HEK293 (cell line): ENCODE measurements around the gene PRSS23.

Experiments
- ATF2 ChIP-seq: fragments of 450-650 bp; formaldehyde crosslinking; IDR thresholded peaks from 2 replicates; pipeline ENCODE4 v1.5.1; 2016; ENCODE audit warnings: missing biosample characterization, missing genetic modification characterization, low read depth
- FEZF1 ChIP-seq: fragments of 450-650 bp; formaldehyde crosslinking; IDR thresholded peaks from 2 replicates; pipeline ENCODE4 v1.5.1; 2016; ENCODE audit warnings: missing biosample characterization, missing genetic modification characterization
- GLI2 ChIP-seq: fragments of 450-650 bp; formaldehyde crosslinking; IDR thresholded peaks from 2 replicates; pipeline ENCODE4; 2017; ENCODE audit warnings: missing biosample characterization, missing genetic modification characterization, low read depth, borderline replicate concordance
- GLIS1 ChIP-seq: fragments of 450-650 bp; formaldehyde crosslinking; IDR thresholded peaks from 2 replicates; pipeline ENCODE4 v1.5.1; 2016; ENCODE audit warnings: missing biosample characterization, missing genetic modification characterization
- HOXD13 ChIP-seq: sonication (generic); formaldehyde crosslinking; IDR thresholded peaks from 2 replicates; pipeline ENCODE4 v1.8.0; 2022; ENCODE audit warnings: missing genetic modification reagents, borderline replicate concordance
- KLF10 ChIP-seq: fragments of 450-650 bp; IDR thresholded peaks from 2 replicates; pipeline ENCODE4 v1.5.1; 2018; ENCODE audit warnings: missing biosample characterization, mild to moderate bottlenecking, missing genetic modification characterization
- KLF8 ChIP-seq: fragments of 450-650 bp; formaldehyde crosslinking; IDR thresholded peaks from 2 replicates; pipeline ENCODE4 v1.5.1; 2016; ENCODE audit warnings: missing biosample characterization, missing genetic modification characterization
- MEIS1 ChIP-seq: sonication (generic); formaldehyde crosslinking; IDR thresholded peaks from 2 replicates; pipeline ENCODE4 v1.8.1; 2022; ENCODE audit warnings: missing genetic modification reagents, mild to moderate bottlenecking, borderline replicate concordance
- MYNN ChIP-seq: fragments of 450-650 bp; formaldehyde crosslinking; IDR thresholded peaks from 2 replicates; pipeline ENCODE4 v1.5.1; 2016; ENCODE audit warnings: missing biosample characterization, missing genetic modification characterization, borderline replicate concordance
- PATZ1 ChIP-seq: fragments of 450-650 bp; formaldehyde crosslinking; IDR thresholded peaks from 2 replicates; pipeline ENCODE4 v1.5.1; 2016; ENCODE audit warnings: missing biosample characterization, missing genetic modification characterization
- PBX3 ChIP-seq: sonication (generic); formaldehyde crosslinking; IDR thresholded peaks from 2 replicates; pipeline ENCODE4 v1.8.1; 2022; ENCODE audit warnings: mild to moderate bottlenecking, moderate library complexity, missing genetic modification reagents
- SP7 ChIP-seq: fragments of 450-650 bp; formaldehyde crosslinking; IDR thresholded peaks from 2 replicates; pipeline ENCODE4 v1.5.1; 2016; ENCODE audit warnings: missing biosample characterization, missing genetic modification characterization
- ZBTB1 ChIP-seq: fragments of 450-650 bp; formaldehyde crosslinking; IDR thresholded peaks from 2 replicates; pipeline ENCODE4 v1.5.1; 2016; ENCODE audit warnings: missing biosample characterization, missing genetic modification characterization
- ZBTB20 ChIP-seq: fragments of 450-650 bp; formaldehyde crosslinking; IDR thresholded peaks from 2 replicates; pipeline ENCODE4 v1.5.1; 2016; ENCODE audit warnings: missing biosample characterization, missing genetic modification characterization
- ZBTB21 ChIP-seq: fragments of 450-650 bp; formaldehyde crosslinking; IDR thresholded peaks from 2 replicates; pipeline ENCODE4 v1.5.1; 2017; ENCODE audit warnings: missing biosample characterization, missing genetic modification characterization
- ZBTB8A ChIP-seq: fragments of 450-650 bp; formaldehyde crosslinking; IDR thresholded peaks from 2 replicates; pipeline ENCODE4 v1.5.1; 2016; ENCODE audit warnings: missing biosample characterization, missing genetic modification characterization
- ZFP69B ChIP-seq: fragments of 450-650 bp; formaldehyde crosslinking; IDR thresholded peaks from 2 replicates; pipeline ENCODE4 v1.5.1; 2016; ENCODE audit warnings: missing biosample characterization, missing genetic modification characterization
- ZNF114 ChIP-seq: fragments of 450-650 bp; formaldehyde crosslinking; IDR thresholded peaks from 2 replicates; pipeline ENCODE4 v1.5.0; 2017; ENCODE audit warnings: missing biosample characterization, missing genetic modification characterization
- ZNF23 ChIP-seq: fragments of 450-650 bp; formaldehyde crosslinking; IDR thresholded peaks from 2 replicates; pipeline ENCODE4 v1.5.1; 2016; ENCODE audit warnings: missing biosample characterization, missing genetic modification characterization, borderline replicate concordance
- ZNF26 ChIP-seq: fragments of 450-650 bp; formaldehyde crosslinking; IDR thresholded peaks from 2 replicates; pipeline ENCODE4 v1.5.1; 2016; ENCODE audit warnings: missing biosample characterization, missing genetic modification characterization
- ZNF335 ChIP-seq: fragments of 450-650 bp; formaldehyde crosslinking; conservative IDR thresholded peaks from 2 replicates; pipeline ENCODE4 v1.5.1; 2016; ENCODE audit warnings: missing biosample characterization, missing genetic modification characterization
- ZNF366 ChIP-seq: fragments of 450-650 bp; formaldehyde crosslinking; conservative IDR thresholded peaks from 2 replicates; pipeline ENCODE4 v1.5.1; 2016; ENCODE audit warnings: missing biosample characterization, missing genetic modification characterization
- ZNF580 ChIP-seq: fragments of 450-650 bp; formaldehyde crosslinking; IDR thresholded peaks from 2 replicates; pipeline ENCODE4 v1.5.1; 2016; ENCODE audit warnings: missing biosample characterization, missing genetic modification characterization
- ZNF596 ChIP-seq: fragments of 450-650 bp; IDR thresholded peaks from 2 replicates; pipeline ENCODE4 v1.5.0; 2018; ENCODE audit warnings: missing biosample characterization, mild to moderate bottlenecking, missing genetic modification characterization, moderate library complexity
- ZNF600 ChIP-seq: fragments of 450-650 bp; formaldehyde crosslinking; IDR thresholded peaks from 2 replicates; pipeline ENCODE4 v1.5.1; 2016; ENCODE audit warnings: missing biosample characterization, missing genetic modification characterization
- ZNF660 ChIP-seq: fragments of 450-650 bp; IDR thresholded peaks from 2 replicates; pipeline ENCODE4 v1.5.1; 2018; ENCODE audit warnings: missing biosample characterization, mild to moderate bottlenecking, missing genetic modification characterization
- ZNF692 ChIP-seq: fragments of 450-650 bp; formaldehyde crosslinking; IDR thresholded peaks from 2 replicates; pipeline ENCODE4 v1.5.1; 2016; ENCODE audit warnings: missing biosample characterization, missing genetic modification characterization
- ZNF830 ChIP-seq: fragments of 450-650 bp; IDR thresholded peaks from 2 replicates; pipeline ENCODE4 v1.5.0; 2018; ENCODE audit warnings: missing biosample characterization, missing genetic modification characterization, low read depth, mild to moderate bottlenecking, moderate library complexity
- ZNF843 ChIP-seq: fragments of 450-650 bp; formaldehyde crosslinking; IDR thresholded peaks from 2 replicates; pipeline ENCODE4 v1.5.1; 2016; ENCODE audit warnings: missing biosample characterization, missing genetic modification characterization
- ZSCAN18 ChIP-seq: fragments of 450-650 bp; formaldehyde crosslinking; IDR thresholded peaks from 2 replicates; pipeline ENCODE4 v1.5.1; 2016; ENCODE audit warnings: missing biosample characterization, missing genetic modification characterization
- ZSCAN30 ChIP-seq: fragments of 450-650 bp; IDR thresholded peaks from 2 replicates; pipeline ENCODE4 v1.5.1; 2018; ENCODE audit warnings: missing biosample characterization, mild to moderate bottlenecking, missing genetic modification characterization, moderate library complexity
- ZXDB ChIP-seq: fragments of 450-650 bp; formaldehyde crosslinking; IDR thresholded peaks from 2 replicates; pipeline ENCODE4 v1.5.1; 2016; ENCODE audit warnings: missing biosample characterization, missing genetic modification characterization

PRSS23 gene

GRCh38 chr11:86790195-86790725 is 10.1 kb upstream of the PRSS23 start (continued):
- TF ChIP-seq ZNF830 (tag by site-specific recombination): no peak
- TF ChIP-seq ZNF600 (tag by site-specific recombination): 0 out of 2 replicates have a peak, but pooled peaks have one; percentile 25
- TF ChIP-seq ZNF692 (tag by site-specific recombination): peak; percentile 86
- peak; percentile 34; the same call in 1 of the 2 replicates for TF ChIP-seq ZNF335 (tag by site-specific recombination)
- TF ChIP-seq ATF2: peak; percentile 87
- TF ChIP-seq MYNN (tag by site-specific recombination): peak; percentile 44; the same call in 1 of the 2 replicates
- TF ChIP-seq ZNF23 (tag by site-specific recombination): no peak
- no peak for TF ChIP-seq PBX3
- TF ChIP-seq ZNF660: no peak
- TF ChIP-seq ZXDB (tag by site-specific recombination): peak; percentile 84
- peak; percentile 13; the same call in 1 of the 2 replicates for TF ChIP-seq HOXD13 (CRISPR knock-in tag)
- TF ChIP-seq ZBTB21 (tag by site-specific recombination): peak; percentile 84; the same call in 1 of the 2 replicates
- peak; percentile 61; the same call in 1 of the 2 replicates for TF ChIP-seq ZBTB1 (tag by site-specific recombination)
- no peak for TF ChIP-seq ZSCAN18 (tag by site-specific recombination)
- peak; percentile 90 for TF ChIP-seq ZNF580 (tag by site-specific recombination)
- TF ChIP-seq GLIS1: peak; percentile 14; the same call in 1 of the 2 replicates
- TF ChIP-seq PATZ1 (tag by site-specific recombination): no peak; the same call in 1 of the 2 replicates
- 0 out of 2 replicates have a peak, but pooled peaks have one; percentile 15 for TF ChIP-seq ZBTB20 (tag by site-specific recombination)
- TF ChIP-seq ZFP69B (tag by site-specific recombination): peak; percentile 87
- TF ChIP-seq ZNF843 (tag by site-specific recombination): peak; percentile 91
- peak; percentile 83 for TF ChIP-seq KLF10
- TF ChIP-seq ZNF114: no peak
- TF ChIP-seq MEIS1 (CRISPR knock-in tag): no peak
- TF ChIP-seq ZNF366: peak; percentile 67
- TF ChIP-seq SP7 (tag by site-specific recombination): peak; percentile 91
- peak; percentile 82 for TF ChIP-seq ZNF596 (tag by site-specific recombination)
- peak; percentile 38; the same call in 1 of the 2 replicates for TF ChIP-seq KLF8 (tag by site-specific recombination)
- TF ChIP-seq FEZF1: peak; percentile 88
- TF ChIP-seq GLI2: peak; percentile 60; the same call in 1 of the 2 replicates
- TF ChIP-seq ZBTB8A (tag by site-specific recombination): no peak; the same call in none of the 2 replicates
- TF ChIP-seq ZNF26 (tag by site-specific recombination): no peak
- 0 out of 2 replicates have a peak, but pooled peaks have one; percentile 40 for TF ChIP-seq ZSCAN30 (tag by site-specific recombination)
